Prostate gland (tissue), 2 donors: ENCODE results near the gene FHOD1. TPM values are rescaled to one million over a fixed set of nuclear protein-coding genes. Genes with fewer than 3 reads are reported as not detected.

Source experiments
- DNase-seq: peaks from one replicate; pipeline ENCODE4 v3.0.0-alpha.2; 2019; ENCODE audit warnings: low spot score
- H3K27ac ChIP-seq, 2 donors: fragments of 200-600 bp; sonication (generic); 2 replicates each; pipeline ENCODE4 v1.5.1; 2017 to 2019
- H3K27me3 ChIP-seq: fragments of 200-600 bp; sonication (generic); replicated peaks from 2 replicates; pipeline ENCODE4 v1.5.1; 2019; ENCODE audit not compliant: insufficient read depth
- H3K36me3 ChIP-seq, 2 donors: fragments of 200-600 bp; sonication (generic); 1 replicate in 1 of 2; 2 replicates in 1 of 2; pipeline versions ENCODE4 v1.5.1 to v1.8.1; 2017 to 2019
- H3K4me1 ChIP-seq: fragments of 200-600 bp; sonication (generic); replicated peaks from 2 replicates; pipeline ENCODE4 v1.5.1; 2019
- H3K4me3 ChIP-seq, 2 donors: fragments of 200-600 bp; sonication (generic); 2 replicates each; pipeline ENCODE4 v1.5.1; 2017 to 2019
- H3K9me3 ChIP-seq: fragments of 200-600 bp; sonication (generic); 2 replicates; pipeline ENCODE4 v1.5.1; 2017
- CTCF ChIP-seq, 4 experiments: fragments of 200-600 bp in 2 of 4; fragments of 450-650 bp in 2 of 4; sonication (generic) in 2 of 4; IDR thresholded peaks; 1 replicate in 3 of 4; 2 replicates in 1 of 4; pipeline ENCODE4 v1.5.1; 2016 to 2019; ENCODE audit warnings: antibody characterized with exemption in 4 of 4, mild to moderate bottlenecking in 2 of 4, moderate library complexity in 2 of 4
- POLR2A ChIP-seq: fragments of 450-650 bp; IDR thresholded peaks from one replicate; pipeline ENCODE4 v1.6.1; 2016; ENCODE audit warnings: antibody characterized with exemption, mild to moderate bottlenecking
- POLR2AphosphoS5 ChIP-seq: sonication (generic); formaldehyde crosslinking; IDR thresholded peaks from one replicate; pipeline ENCODE4 v1.6.1; 2017; ENCODE audit warnings: antibody characterized with exemption
- WGBS: methylation state at CpG from one replicate; pipeline ENCODE4 v1.1.5; 2018; 5-methylcytosine and 5-hydroxymethylcytosine counted together
- intact Hi-C: fragments of 100-400 bp; cut with DNase I; formaldehyde crosslinking; loops from one replicate; pipeline ENCODE4 v1.14.2; 2022
- total RNA-seq, 2 donors: library from RNA; depleted of rRNA; stranded (reverse); fragments of >200 nt; gene quantifications; one replicate each; pipeline ENCODE4 v1.1.0, GENCODE V29; 2016

FHOD1 gene
- total RNA-seq, 2 donors from 2014 or later = 11.2 to 46.1 TPM

GRCh38 chr16:67206129-67206837, 41.0 kb downstream of the FHOD1 start:
- H3K27ac ChIP-seq = no peak overlapping the region
- intact Hi-C loops = no loop called here
- no peaks in the 10 kb centered on the region for H3K27me3 ChIP-seq
- no peaks in the 10 kb centered on the region for H3K4me1 ChIP-seq
- no peak for TF ChIP-seq POLR2A
- no peak for TF ChIP-seq POLR2AphosphoS5
- no peak for TF ChIP-seq CTCF (IDR thresholded peaks at IDR 0.05)
- no peak overlapping the region for H3K4me3 ChIP-seq
- no peak for DNase-seq
- peaks cover 0 to 12% of the 10 kb centered on the region in 2 donors for H3K36me3 ChIP-seq
- H3K9me3 ChIP-seq = no peaks in the 10 kb centered on the region
- WGBS = 94% methylated on average over 8 of the region's 8 CpGs

- Histone ChIP-seq H3K4me1 (no peaks in the 10 kb centered on the region), H3K27ac (no peak overlapping the region), H3K27me3 (no peaks in the 10 kb centered on the region), H3K4me3 (no peak overlapping the region), H3K36me3 (peaks cover 0 to 12% of the 10 kb centered on the region in 2 donors), H3K9me3 (no peaks in the 10 kb centered on the region)
- no peak for DNase-seq
- TF ChIP-seq CTCF (IDR thresholded peaks at IDR 0.05) = no peak
- TF ChIP-seq POLR2AphosphoS5 = no peak
- no peak for TF ChIP-seq POLR2A
- WGBS = 72% methylated on average over 4 of the region's 4 CpGs
- intact Hi-C loops = no loop called here
Observed at GRCh38 chr16:67204076-67204475, 43.2 kb downstream of the FHOD1 start.

- 88% methylated on average over 23 of the region's 23 CpGs for WGBS
- TF ChIP-seq CTCF (IDR thresholded peaks at IDR 0.05) (no peak), POLR2A (no peak), POLR2AphosphoS5 (no peak)
- intact Hi-C loops = no loop called here
- H3K27ac ChIP-seq = no peak overlapping the region
- H3K36me3 ChIP-seq = peaks cover 0 to 12% of the 10 kb centered on the region in 2 donors
- H3K27me3 ChIP-seq = no peaks in the 10 kb centered on the region
- H3K9me3 ChIP-seq = no peaks in the 10 kb centered on the region
- no peak for DNase-seq
- H3K4me3 ChIP-seq = no peak overlapping the region
- peaks cover 6% of the 10 kb centered on the region for H3K4me1 ChIP-seq
Observed at GRCh38 chr16:67202956-67203493, 44.3 kb downstream of the FHOD1 start.

- Histone ChIP-seq H3K36me3 (peaks cover 0 to 12% of the 10 kb centered on the region in 2 donors), H3K27ac (no peak overlapping the region), H3K4me1 (peaks cover 6% of the 10 kb centered on the region), H3K4me3 (no peak overlapping the region), H3K27me3 (no peaks in the 10 kb centered on the region), H3K9me3 (no peaks in the 10 kb centered on the region)
- DNase-seq = no peak
- 88% methylated on average over 6 of the region's 12 CpGs for WGBS
- intact Hi-C loops = no loop called here
- TF ChIP-seq POLR2A = no peak
- TF ChIP-seq CTCF (IDR thresholded peaks at IDR 0.05) = no peak
- TF ChIP-seq POLR2AphosphoS5 = no peak
Observed at GRCh38 chr16:67202426-67202825, 44.9 kb downstream of the FHOD1 start.
